Jurkat, Clone E6-1 (cell line): ENCODE measurements around the gene MOB2.
"Not testable (repeated sequence)": the region's sequence is repeated elsewhere in the genome, so short reads cannot be mapped to it uniquely, and the experiment has no call there.

ENCODE experiments used
- DNase-seq: peaks from one replicate; pipeline ENCODE4 v3.0.0-alpha.2; 2011; ENCODE audit warnings: low read depth, low spot score
- H3K4me3 ChIP-seq: 2 replicates; pipeline ENCODE4 v1.5.1; 2011; ENCODE audit warnings: mild to moderate bottlenecking, low read length, control low read depth, moderate library complexity

Gene MOB2

DNA sequence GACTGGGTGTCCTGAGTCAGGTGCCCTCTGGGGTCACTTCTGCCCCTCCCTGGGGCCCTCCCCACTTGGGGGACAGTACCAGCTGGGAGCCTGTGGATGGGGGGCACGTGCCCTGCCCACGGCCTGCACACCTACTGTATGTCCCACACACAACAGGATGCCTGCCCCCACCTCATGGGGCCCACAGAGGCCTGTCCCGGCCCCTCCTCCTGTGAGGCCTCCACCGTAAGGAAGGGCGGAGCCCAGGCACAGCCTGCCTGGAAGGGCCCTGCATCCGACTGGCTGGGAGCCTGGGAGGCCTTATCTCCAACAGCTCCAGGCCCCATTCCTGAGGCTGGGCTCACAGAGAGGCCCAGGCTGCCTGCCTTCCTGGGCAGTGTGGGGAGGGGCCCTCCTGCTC lies 49.1 kb downstream of the MOB2 start:
- DNase-seq: no peak
- H3K4me3 ChIP-seq: no peak overlapping the region

- no peak overlapping the region for H3K4me3 ChIP-seq
- DNase-seq: no peak
Observed at GRCh38 chr11:1436468-1437039, 50.0 kb downstream of the MOB2 start.

DNA sequence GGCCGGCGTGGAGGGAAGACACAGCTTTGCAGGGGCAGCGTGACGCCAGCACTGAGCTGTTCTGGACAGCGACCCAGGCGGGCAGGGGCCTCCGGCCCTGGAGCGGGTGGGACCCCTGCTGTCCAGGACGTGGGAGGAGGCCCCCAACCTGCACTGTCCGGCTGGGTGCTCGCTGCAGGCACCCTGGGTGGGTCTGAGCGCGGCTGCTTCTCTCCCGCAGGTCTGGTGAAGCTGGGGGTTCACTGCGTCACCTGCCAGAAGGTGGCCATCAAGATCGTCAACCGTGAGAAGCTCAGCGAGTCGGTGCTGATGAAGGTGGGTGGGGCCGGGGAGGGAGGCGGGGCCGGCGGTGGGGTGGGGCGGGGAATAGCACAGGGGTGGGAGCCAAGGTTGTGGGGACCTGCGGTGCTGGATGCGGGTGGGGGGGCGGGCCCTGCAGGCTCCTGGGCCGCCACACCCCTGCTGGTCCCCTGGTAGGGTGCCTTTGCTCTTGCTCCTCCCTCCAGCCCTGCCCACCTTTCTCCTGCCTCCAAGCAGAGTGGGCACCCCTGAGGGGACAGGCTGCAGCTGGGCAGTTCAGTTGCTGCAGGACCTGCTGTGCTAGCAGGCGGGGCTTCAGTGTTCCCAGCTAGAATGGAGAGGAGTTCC lies 50.6 kb downstream of the MOB2 start:
- no peak overlapping the region for H3K4me3 ChIP-seq
- DNase-seq: peak; percentile 9

DNA sequence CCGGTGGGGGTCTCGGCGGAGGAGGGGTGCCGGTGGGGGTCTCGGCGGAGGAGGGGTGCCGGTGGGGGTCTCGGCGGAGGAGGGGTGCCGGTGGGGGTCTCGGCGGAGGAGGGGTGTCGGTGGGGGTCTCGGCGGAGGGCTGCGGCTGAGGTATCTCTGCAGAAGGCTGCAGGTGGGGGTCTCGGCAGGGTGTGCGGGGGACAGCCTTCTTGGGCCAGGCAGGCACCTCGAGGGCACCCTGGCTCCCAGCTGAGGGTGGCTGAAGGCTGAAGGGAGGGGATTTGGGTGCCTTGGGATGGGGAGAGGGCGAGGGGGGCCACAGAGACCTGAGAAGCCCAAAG lies 51.1 kb downstream of the MOB2 start:
- not testable (repeated sequence) for DNase-seq, H3K4me3 ChIP-seq

GRCh38 chr11:1433977-1434640 lies 52.5 kb downstream of the MOB2 start:
- no peak for DNase-seq
- no peak overlapping the region for H3K4me3 ChIP-seq

GRCh38 chr11:1433568-1433967 lies 53.0 kb downstream of the MOB2 start:
- no peak overlapping the region for H3K4me3 ChIP-seq
- DNase-seq: no peak

DNA sequence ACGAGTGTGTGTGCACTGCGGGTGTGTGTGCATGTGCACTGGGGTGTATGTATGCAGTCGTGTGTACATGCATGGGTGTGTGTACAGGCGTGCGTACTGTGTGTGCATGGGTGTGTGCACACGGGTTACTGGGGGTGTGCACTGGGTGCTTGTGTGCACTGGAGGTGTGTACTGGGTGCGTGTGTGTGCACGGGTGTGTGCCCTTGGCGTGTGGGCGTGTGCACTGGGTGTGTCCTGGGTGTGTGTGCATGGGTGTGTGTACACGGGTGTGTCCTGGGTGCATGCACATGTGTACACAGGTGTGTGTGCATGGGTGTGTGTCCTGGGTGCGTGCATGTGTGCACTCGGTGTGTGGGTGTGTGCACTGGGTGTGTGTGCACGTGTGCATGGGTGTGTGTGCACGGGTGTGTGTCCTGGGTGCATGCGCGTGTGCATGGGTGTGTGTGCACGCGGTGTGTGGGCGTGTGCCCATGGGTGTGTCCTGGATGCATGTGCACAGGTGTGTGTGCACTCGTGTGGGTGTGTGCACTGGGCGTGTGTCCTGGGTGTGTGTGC lies 57.7 kb downstream of the MOB2 start:
- no peak overlapping the region for H3K4me3 ChIP-seq
- DNase-seq: no peak

DNA sequence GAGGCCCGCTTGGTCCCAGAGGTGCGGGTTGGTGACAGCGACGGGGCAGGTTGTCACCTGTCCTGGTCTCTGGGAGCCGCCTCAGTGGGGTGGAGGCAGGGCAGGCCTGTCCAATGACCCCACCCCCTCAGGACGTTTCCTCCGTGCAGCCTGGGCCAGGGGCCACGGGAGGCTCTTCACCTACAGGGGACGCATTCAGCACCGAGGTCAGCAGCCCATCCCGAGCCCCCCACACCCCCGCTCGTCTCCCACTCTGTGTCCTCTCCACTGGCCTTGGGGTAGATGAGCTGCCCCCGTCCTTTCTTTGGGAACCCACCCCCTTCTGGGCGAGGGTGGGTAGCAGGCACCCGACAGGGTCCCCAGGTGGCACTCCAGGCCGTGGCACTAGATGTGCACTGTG lies 61.1 kb downstream of the MOB2 start:
- no peak for DNase-seq
- H3K4me3 ChIP-seq: no peak overlapping the region

GRCh38 chr11:1425006-1425405 lies 61.6 kb downstream of the MOB2 start:
- H3K4me3 ChIP-seq: no peak overlapping the region
- no peak for DNase-seq

DNA sequence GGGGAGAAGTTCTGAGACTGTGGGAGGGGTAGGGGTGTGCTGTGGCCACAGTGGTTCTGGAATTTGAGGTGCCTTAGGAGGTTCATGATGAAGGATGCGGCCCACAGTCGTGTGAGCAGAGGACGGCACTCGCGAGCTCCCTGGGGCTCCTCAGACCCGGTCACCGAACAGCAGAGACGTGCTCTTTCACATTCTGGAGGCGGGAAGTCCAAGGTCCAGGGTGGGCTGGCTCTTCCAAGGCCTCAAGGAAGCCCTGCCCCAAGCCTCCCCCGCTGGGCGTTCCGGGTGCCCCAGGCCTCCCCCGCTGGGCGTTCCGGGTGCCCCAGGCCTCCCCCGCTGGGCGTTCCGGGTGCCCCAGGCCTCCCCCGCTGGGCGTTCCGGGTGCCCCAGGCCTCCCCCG lies 63.2 kb downstream of the MOB2 start:
- DNase-seq, H3K4me3 ChIP-seq: not testable (repeated sequence)

GRCh38 chr11:1422981-1423380 lies 63.6 kb downstream of the MOB2 start:
- H3K4me3 ChIP-seq: no peak overlapping the region
- DNase-seq: no peak

GRCh38 chr11:1422481-1422880 lies 64.1 kb downstream of the MOB2 start:
- DNase-seq: no peak

DNA sequence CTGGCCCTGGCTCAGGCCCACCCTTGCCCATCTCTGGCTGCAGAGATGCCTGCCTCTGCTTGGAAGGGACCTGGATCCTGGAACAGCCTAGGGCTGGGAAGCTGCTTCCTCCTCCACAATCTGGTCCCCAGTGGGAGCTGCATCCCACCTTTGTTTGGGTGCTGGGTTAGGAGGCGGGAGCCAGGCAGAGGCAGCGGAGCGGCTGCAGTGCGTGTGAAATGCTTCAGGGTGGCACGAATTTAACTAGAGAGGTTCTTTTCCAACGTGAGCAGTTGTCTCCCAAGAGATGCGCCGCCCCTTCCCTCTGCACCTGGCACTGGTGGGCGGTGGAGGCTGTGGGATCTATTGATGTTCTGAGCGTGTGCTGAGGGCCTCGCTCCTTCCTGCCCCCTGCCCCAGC lies 65.3 kb downstream of the MOB2 start:
- no peak for DNase-seq
- no peak overlapping the region for H3K4me3 ChIP-seq

More at GRCh38 chr11:1422481-1422880, 64.1 kb downstream of the MOB2 start:
- H3K4me3 ChIP-seq: no peak overlapping the region

DNA sequence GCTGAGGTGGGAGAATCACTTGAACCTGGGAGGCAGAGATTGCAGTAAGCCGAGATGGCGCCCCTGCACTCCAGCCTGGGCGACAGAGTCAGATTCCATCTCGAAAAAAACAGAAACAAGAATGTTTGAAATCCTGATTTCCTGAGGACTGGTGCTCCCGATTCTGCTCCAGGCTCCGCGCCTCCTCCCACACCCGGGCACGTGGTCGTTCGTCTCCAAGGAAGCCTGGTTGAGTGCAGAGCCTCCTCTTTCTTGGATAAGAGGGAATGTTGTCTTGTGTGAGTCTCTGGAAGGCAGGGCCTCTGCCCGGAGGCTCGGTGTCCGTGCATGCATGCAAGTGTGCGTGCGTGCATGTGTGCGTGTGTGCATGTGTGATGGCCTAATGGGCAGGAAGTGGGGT lies 66.8 kb downstream of the MOB2 start:
- DNase-seq: no peak
- no peak overlapping the region for H3K4me3 ChIP-seq
